MM.1S (cell line): ENCODE measurements around the gene ART1.

Experiments
- DNase-seq: peaks from one replicate; pipeline ENCODE4 v3.0.0-alpha.2; 2015
- H2AFZ ChIP-seq: fragments of 300-600 bp; sonication (generic); 2 replicates; pipeline ENCODE4 v1.6.0; 2016; ENCODE audit warnings: antibody characterized with exemption, low read length
- H3F3A ChIP-seq: fragments of 300-600 bp; sonication (generic); 2 replicates; pipeline ENCODE4 v1.6.1; 2016; ENCODE audit warnings: mild to moderate bottlenecking, antibody characterized with exemption, low read length, moderate library complexity, mixed read lengths; ENCODE audit not compliant: insufficient read depth
- H3K27ac ChIP-seq: fragments of 300-600 bp; sonication (generic); 2 replicates; pipeline ENCODE4 v1.5.1; 2016; ENCODE audit warnings: mild to moderate bottlenecking, low read length
- H3K27me3 ChIP-seq: fragments of 300-600 bp; sonication (generic); replicated peaks from 2 replicates; pipeline ENCODE4 v1.6.0; 2016; ENCODE audit warnings: low read length; ENCODE audit not compliant: insufficient read depth
- H3K36me3 ChIP-seq: fragments of 300-600 bp; sonication (generic); replicated peaks from 2 replicates; pipeline ENCODE4 v1.6.1; 2016; ENCODE audit warnings: mild to moderate bottlenecking, low read length, mixed read lengths; ENCODE audit not compliant: insufficient read depth
- H3K4me1 ChIP-seq: fragments of 300-600 bp; sonication (generic); 2 replicates; pipeline ENCODE4 v1.6.1; 2016; ENCODE audit warnings: low read length, mixed read lengths
- H3K4me2 ChIP-seq: fragments of 300-600 bp; sonication (generic); 2 replicates; pipeline ENCODE4 v1.6.0; 2016; ENCODE audit warnings: low read depth, low read length
- H3K4me3 ChIP-seq: fragments of 300-600 bp; sonication (generic); 2 replicates; pipeline ENCODE4 v1.5.1; 2016; ENCODE audit warnings: low read length, mixed read lengths
- H3K79me2 ChIP-seq: fragments of 300-600 bp; sonication (generic); 2 replicates; pipeline ENCODE4 v1.6.1; 2016; ENCODE audit warnings: mixed run types, low read length, mixed read lengths
- H3K9ac ChIP-seq: fragments of 300-600 bp; sonication (generic); 2 replicates; pipeline ENCODE4 v1.6.1; 2016; ENCODE audit warnings: low read length, mixed read lengths
- H3K9me2 ChIP-seq: fragments of 300-600 bp; sonication (generic); replicated peaks from 2 replicates; pipeline ENCODE4 v1.6.1; 2016; ENCODE audit warnings: mild to moderate bottlenecking, low read length, mixed read lengths; ENCODE audit not compliant: insufficient read depth
- H3K9me3 ChIP-seq: fragments of 300-600 bp; sonication (generic); replicated peaks from 2 replicates; pipeline ENCODE4 v1.6.1; 2016; ENCODE audit warnings: mild to moderate bottlenecking, low read length, mixed read lengths; ENCODE audit not compliant: insufficient read depth
- H4K20me1 ChIP-seq: fragments of 300-600 bp; sonication (generic); 2 replicates; pipeline ENCODE4 v1.6.1; 2016; ENCODE audit warnings: mild to moderate bottlenecking, low read length, moderate library complexity, mixed read lengths; ENCODE audit not compliant: insufficient read depth
- CTCF ChIP-seq: fragments of 300-600 bp; sonication (generic); IDR thresholded peaks from 2 replicates; pipeline ENCODE4 v1.5.1; 2016; ENCODE audit warnings: antibody characterized with exemption, low read length, mixed read lengths
- EZH2 ChIP-seq: fragments of 300-600 bp; sonication (generic); optimal IDR thresholded peaks from 2 replicates; pipeline ENCODE3; 2017; ENCODE audit warnings: low read depth, mild to moderate bottlenecking, antibody characterized with exemption, low read length, mixed read lengths
- EZH2phosphoT487 ChIP-seq: fragments of 300-600 bp; sonication (generic); IDR thresholded peaks from 2 replicates; pipeline ENCODE4 v1.6.1; 2018; ENCODE audit warnings: antibody characterized with exemption, low read length

Gene ART1

GRCh38 chr11:3615998-3616397 is 28.9 kb upstream of the ART1 start:
- Histone ChIP-seq H3K4me1 (peaks cover 14% of the 10 kb centered on the region), H3K9me2 (no peaks in the 10 kb centered on the region), H3K27me3 (no peaks in the 10 kb centered on the region), H3F3A (peaks cover 4% of the 10 kb centered on the region; the same call in 1 of the 2 replicates), H3K4me3 (no peak overlapping the region), H3K9ac (no peak overlapping the region), H3K36me3 (no peaks in the 10 kb centered on the region), H3K79me2 (no peaks in the 10 kb centered on the region), H3K9me3 (no peaks in the 10 kb centered on the region), H2AFZ (no peak overlapping the region), H3K27ac (no peak overlapping the region), H4K20me1 (no peaks in the 10 kb centered on the region), H3K4me2 (no peak overlapping the region)
- no peak for DNase-seq
- no peak for TF ChIP-seq EZH2phosphoT487
- TF ChIP-seq CTCF: no peak
- no peak for TF ChIP-seq EZH2

- no peaks in the 10 kb centered on the region for H3K9me2 ChIP-seq
- no peak overlapping the region for H2AFZ ChIP-seq
- no peaks in the 10 kb centered on the region for H3K36me3 ChIP-seq
- H3K4me1 ChIP-seq: peaks cover 14% of the 10 kb centered on the region
- no peak overlapping the region for H3K9ac ChIP-seq
- no peak overlapping the region for H3K4me3 ChIP-seq
- H3K27me3 ChIP-seq: no peaks in the 10 kb centered on the region
- no peak overlapping the region for H3K4me2 ChIP-seq
- no peaks in the 10 kb centered on the region for H3K79me2 ChIP-seq
- H3K9me3 ChIP-seq: no peaks in the 10 kb centered on the region
- TF ChIP-seq EZH2phosphoT487 (no peak), EZH2 (no peak), CTCF (no peak)
- peaks cover 4% of the 10 kb centered on the region; the same call in 1 of the 2 replicates for H3F3A ChIP-seq
- H4K20me1 ChIP-seq: no peaks in the 10 kb centered on the region
- DNase-seq: no peak
- no peak overlapping the region for H3K27ac ChIP-seq
Measured at GRCh38 chr11:3616721-3617460, 28.0 kb upstream of the ART1 start.

GRCh38 chr11:3617990-3618389 is 26.9 kb upstream of the ART1 start:
- H3K79me2 ChIP-seq: no peaks in the 10 kb centered on the region
- no peaks in the 10 kb centered on the region for H4K20me1 ChIP-seq
- H3K4me1 ChIP-seq: peaks cover 14% of the 10 kb centered on the region
- H3K9ac ChIP-seq: no peak overlapping the region
- no peak overlapping the region for H3K4me2 ChIP-seq
- TF ChIP-seq CTCF (no peak), EZH2phosphoT487 (no peak), EZH2 (no peak)
- H3K36me3 ChIP-seq: no peaks in the 10 kb centered on the region
- H3K27me3 ChIP-seq: no peaks in the 10 kb centered on the region
- no peak overlapping the region for H3K4me3 ChIP-seq
- no peaks in the 10 kb centered on the region for H3K9me3 ChIP-seq
- H2AFZ ChIP-seq: no peak overlapping the region
- H3K9me2 ChIP-seq: no peaks in the 10 kb centered on the region
- H3F3A ChIP-seq: peaks cover 4% of the 10 kb centered on the region; the same call in 1 of the 2 replicates
- no peak for DNase-seq
- H3K27ac ChIP-seq: no peak overlapping the region
